ENCODE measurements around the gene TARP.

TARP gene

GRCh38 chr7:38306171-38306570 lies 32.7 kb upstream of the TARP start:
- H3K27me3 ChIP-seq: no peaks in the 10 kb centered on the region
- H3K27ac ChIP-seq: no peak overlapping the region
- peaks cover 5% of the 10 kb centered on the region for H3K4me1 ChIP-seq
- H3K9me3 ChIP-seq: no peaks in the 10 kb centered on the region
- TF ChIP-seq, protein P1, sequence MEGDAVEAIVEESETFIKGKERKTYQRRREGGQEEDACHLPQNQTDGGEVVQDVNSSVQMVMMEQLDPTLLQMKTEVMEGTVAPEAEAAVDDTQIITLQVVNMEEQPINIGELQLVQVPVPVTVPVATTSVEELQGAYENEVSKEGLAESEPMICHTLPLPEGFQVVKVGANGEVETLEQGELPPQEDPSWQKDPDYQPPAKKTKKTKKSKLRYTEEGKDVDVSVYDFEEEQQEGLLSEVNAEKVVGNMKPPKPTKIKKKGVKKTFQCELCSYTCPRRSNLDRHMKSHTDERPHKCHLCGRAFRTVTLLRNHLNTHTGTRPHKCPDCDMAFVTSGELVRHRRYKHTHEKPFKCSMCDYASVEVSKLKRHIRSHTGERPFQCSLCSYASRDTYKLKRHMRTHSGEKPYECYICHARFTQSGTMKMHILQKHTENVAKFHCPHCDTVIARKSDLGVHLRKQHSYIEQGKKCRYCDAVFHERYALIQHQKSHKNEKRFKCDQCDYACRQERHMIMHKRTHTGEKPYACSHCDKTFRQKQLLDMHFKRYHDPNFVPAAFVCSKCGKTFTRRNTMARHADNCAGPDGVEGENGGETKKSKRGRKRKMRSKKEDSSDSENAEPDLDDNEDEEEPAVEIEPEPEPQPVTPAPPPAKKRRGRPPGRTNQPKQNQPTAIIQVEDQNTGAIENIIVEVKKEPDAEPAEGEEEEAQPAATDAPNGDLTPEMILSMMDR (IDR thresholded peaks at IDR 0.05): no peak
- TF ChIP-seq POLR2A (IDR thresholded peaks at IDR 0.05): no peak
- H3K4me3 ChIP-seq: no peak overlapping the region
- WGBS, 2 donors: 63 to 69% methylated on average over 3 of the region's 3 CpGs
- no peak for DNase-seq
- no peaks in the 10 kb centered on the region for H3K36me3 ChIP-seq (ENCODE audit: low read depth, missing control alignments)
- intact Hi-C loops (cut with DNase I; ENCODE audit: low total_unique reads): no loop called here

GRCh38 chr7:38303866-38304265 lies 30.4 kb upstream of the TARP start:
- Histone ChIP-seq H3K27ac (no peak overlapping the region), H3K36me3 (ENCODE audit: low read depth, missing control alignments) (no peaks in the 10 kb centered on the region), H3K9me3 (no peaks in the 10 kb centered on the region), H3K4me1 (no peaks in the 10 kb centered on the region), H3K4me3 (no peak overlapping the region), H3K27me3 (no peaks in the 10 kb centered on the region)
- DNase-seq: no peak
- intact Hi-C loops (cut with DNase I; ENCODE audit: low total_unique reads): no loop called here
- no peak for TF ChIP-seq POLR2A (IDR thresholded peaks at IDR 0.05)
- TF ChIP-seq, protein P1 (IDR thresholded peaks at IDR 0.05): no peak
- WGBS, 2 donors: 93 to 94% methylated on average over 2 of the region's 2 CpGs

DNA sequence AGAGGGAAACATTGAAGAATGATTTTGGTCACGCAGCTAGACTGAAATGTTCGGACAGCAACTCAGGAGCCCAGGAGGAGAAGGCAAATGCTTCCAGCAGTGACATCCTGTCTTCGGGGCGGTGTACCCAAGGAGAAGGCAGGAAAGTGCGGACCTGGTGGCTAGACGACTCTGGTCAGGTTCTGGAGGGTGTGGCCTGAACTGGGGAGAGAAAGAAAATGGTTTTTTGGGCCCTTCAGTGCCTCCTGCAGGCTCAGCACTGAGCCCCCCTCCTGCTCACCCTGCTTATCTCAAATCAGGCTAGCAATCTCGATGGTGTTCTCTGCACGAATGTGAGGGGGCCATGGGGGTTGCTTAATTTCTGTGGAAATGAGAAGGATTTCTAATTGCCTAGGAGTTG lies 26.7 kb upstream of the TARP start:
- no peak for DNase-seq
- no peak for TF ChIP-seq POLR2A (IDR thresholded peaks at IDR 0.05)
- TF ChIP-seq, protein P1 (IDR thresholded peaks at IDR 0.05): no peak
- H3K36me3 ChIP-seq (ENCODE audit: low read depth, missing control alignments): no peaks in the 10 kb centered on the region
- no peaks in the 10 kb centered on the region for H3K9me3 ChIP-seq
- intact Hi-C loops (cut with DNase I; ENCODE audit: low total_unique reads): no loop called here
- WGBS, 2 donors: 64 to 71% methylated on average over 8 of the region's 8 CpGs
- no peak overlapping the region for H3K27ac ChIP-seq
- no peak overlapping the region for H3K4me3 ChIP-seq
- H3K27me3 ChIP-seq: no peaks in the 10 kb centered on the region
- H3K4me1 ChIP-seq: no peaks in the 10 kb centered on the region

DNA sequence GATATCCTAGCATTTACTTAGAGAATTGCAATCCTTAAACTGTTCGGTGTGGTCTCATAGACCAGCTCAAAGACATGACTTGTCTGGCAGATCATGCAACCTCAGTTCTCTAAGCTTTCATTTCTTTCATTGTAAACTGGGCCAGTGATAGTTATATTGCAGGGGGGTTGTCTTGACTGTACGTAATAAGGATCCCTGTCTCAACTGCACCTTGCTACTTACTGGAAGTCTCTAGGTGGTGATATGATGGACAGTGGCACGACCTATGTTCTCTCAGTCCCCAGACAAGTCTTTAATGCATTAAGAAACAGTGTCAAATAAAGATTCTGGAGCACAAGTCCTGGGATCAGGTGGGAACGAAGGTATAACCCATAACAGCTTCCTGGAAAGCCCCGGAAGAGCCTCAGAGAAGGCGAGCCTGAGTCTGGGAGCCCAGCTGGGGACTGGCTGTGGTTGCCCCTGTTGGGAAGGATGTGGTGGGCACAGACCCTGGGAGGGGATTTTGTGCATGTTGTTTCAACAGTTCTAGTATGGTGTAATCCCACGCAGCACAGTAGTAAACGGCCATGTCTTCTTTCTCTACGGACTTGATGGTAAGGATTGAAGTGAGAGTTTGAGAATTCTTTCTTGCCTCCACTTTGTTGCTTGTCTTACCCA lies 26.0 kb upstream of the TARP start:
- no peaks in the 10 kb centered on the region for H3K9me3 ChIP-seq
- no peak overlapping the region for H3K27ac ChIP-seq
- H3K27me3 ChIP-seq: no peaks in the 10 kb centered on the region
- H3K36me3 ChIP-seq (ENCODE audit: low read depth, missing control alignments): no peaks in the 10 kb centered on the region
- intact Hi-C loops (cut with DNase I; ENCODE audit: low total_unique reads): no loop called here
- 86 to 93% methylated on average over 9 of the region's 9 CpGs for WGBS, 2 donors
- no peak for DNase-seq
- H3K4me3 ChIP-seq: no peak overlapping the region
- TF ChIP-seq POLR2A (IDR thresholded peaks at IDR 0.05): no peak
- TF ChIP-seq, protein P1 (IDR thresholded peaks at IDR 0.05): no peak
- H3K4me1 ChIP-seq: no peaks in the 10 kb centered on the region
